Smooth muscle cell (in vitro differentiated cells): Measurements from ENCODE around the gene TMEM150B. TPM values are rescaled to one million over a fixed set of nuclear protein-coding genes. Genes with fewer than 3 reads are reported as not detected.

ENCODE experiments used
- DNase-seq: peaks from one replicate; lab custom pipeline; 2025; ENCODE audit not compliant: unreplicated experiment; lab: John Stamatoyannopoulos, UW
- H2AFZ ChIP-seq: fragments of 200-600 bp; sonication (generic); 2 replicates; pipeline ENCODE4 v1.6.0; 2016; ENCODE audit warnings: antibody characterized with exemption, low read depth, mild to moderate bottlenecking
- H3F3A ChIP-seq: fragments of 200-600 bp; sonication (generic); 2 replicates; pipeline ENCODE4 v1.6.0; 2017; ENCODE audit warnings: antibody characterized with exemption, low read depth
- H3K27ac ChIP-seq: fragments of 200-600 bp; sonication (generic); 2 replicates; pipeline ENCODE4 v1.5.1; 2016; ENCODE audit warnings: low read depth, mild to moderate bottlenecking
- H3K27me3 ChIP-seq: fragments of 200-600 bp; sonication (generic); 2 replicates; pipeline ENCODE4 v1.6.1; 2016; ENCODE audit warnings: low read depth, mild to moderate bottlenecking
- H3K36me3 ChIP-seq: fragments of 200-600 bp; sonication (generic); 2 replicates; pipeline ENCODE4 v1.5.1; 2016; ENCODE audit warnings: low read depth
- H3K4me1 ChIP-seq: fragments of 200-600 bp; sonication (generic); 2 replicates; pipeline ENCODE4 v1.5.1; 2016; ENCODE audit warnings: low read depth
- H3K4me2 ChIP-seq: fragments of 200-600 bp; sonication (generic); 2 replicates; pipeline ENCODE4 v1.6.0; 2016; ENCODE audit warnings: mild to moderate bottlenecking
- H3K4me3 ChIP-seq: fragments of 200-600 bp; sonication (generic); 2 replicates; pipeline ENCODE4 v1.5.1; 2016; ENCODE audit warnings: mild to moderate bottlenecking
- H3K79me2 ChIP-seq: fragments of 200-600 bp; sonication (generic); 2 replicates; pipeline ENCODE4 v1.6.0; 2016; ENCODE audit warnings: low read depth, mild to moderate bottlenecking
- H3K9ac ChIP-seq: fragments of 200-600 bp; sonication (generic); 2 replicates; pipeline ENCODE4 v1.6.0; 2016; ENCODE audit warnings: low read depth
- H3K9me3 ChIP-seq: fragments of 200-600 bp; sonication (generic); replicated peaks from 2 replicates; pipeline ENCODE4 v1.5.1; 2016; ENCODE audit warnings: low read depth
- H4K20me1 ChIP-seq: fragments of 200-600 bp; sonication (generic); 2 replicates; pipeline ENCODE4 v1.6.0; 2016; ENCODE audit warnings: low read depth
- CTCF ChIP-seq: fragments of 200-600 bp; sonication (generic); IDR thresholded peaks from 2 replicates; pipeline ENCODE4 v1.5.1; 2017; ENCODE audit warnings: borderline replicate concordance, mild to moderate bottlenecking, antibody characterized with exemption; ENCODE audit not compliant: insufficient read depth, poor library complexity, severe bottlenecking
- WGBS: methylation state at CpG from one replicate; pipeline ENCODE4 v1.1.7; 2016; ENCODE audit warnings: low lambda C conversion rate; 5-methylcytosine and 5-hydroxymethylcytosine counted together
- polyA plus RNA-seq: library from polyadenylated mRNA; unstranded; fragments of >200 nt; fragmentation: Nextera tagmentation; extraction: Ambion mirVana; gene quantifications from 2 replicates; pipeline ENCODE4 v1.2.1, GENCODE V29; 2016
- total RNA-seq: library from RNA; depleted of rRNA; stranded (reverse); fragments of >200 nt; gene quantifications from 2 replicates; pipeline ENCODE4 v1.2.3, GENCODE V29; 2014

Gene TMEM150B
- total and polyA plus RNA-seq, 2 experiments from 2014 or later: not detected

- H3K79me2 ChIP-seq: peaks cover 4% of the 10 kb centered on the region
- H3K9ac ChIP-seq: no peak overlapping the region
- no peaks in the 10 kb centered on the region for H3K27me3 ChIP-seq
- no peak for DNase-seq
- no peak overlapping the region for H3K4me2 ChIP-seq
- H3K4me1 ChIP-seq: no peaks in the 10 kb centered on the region
- no peaks in the 10 kb centered on the region for H3K9me3 ChIP-seq
- H3K4me3 ChIP-seq: no peak overlapping the region
- no peak overlapping the region for H3K27ac ChIP-seq
- H3F3A ChIP-seq: no peaks in the 10 kb centered on the region
- H3K36me3 ChIP-seq: no peaks in the 10 kb centered on the region
- no peaks in the 10 kb centered on the region for H4K20me1 ChIP-seq
- 98% methylated on average over 3 of the region's 3 CpGs for WGBS
- no peak overlapping the region for H2AFZ ChIP-seq
- no peak for TF ChIP-seq CTCF
These were observed 58.7 kb downstream of the TMEM150B start for GRCh38 chr19:55266404-55266803.

- Histone ChIP-seq H3F3A (peaks cover 2% of the 10 kb centered on the region), H3K36me3 (no peaks in the 10 kb centered on the region), H3K27me3 (no peaks in the 10 kb centered on the region), H3K9me3 (no peaks in the 10 kb centered on the region), H2AFZ (no peak overlapping the region), H3K79me2 (peaks cover 4% of the 10 kb centered on the region), H3K27ac (no peak overlapping the region), H3K9ac (no peak overlapping the region), H4K20me1 (no peaks in the 10 kb centered on the region), H3K4me2 (no peak overlapping the region), H3K4me1 (no peaks in the 10 kb centered on the region), H3K4me3 (no peak overlapping the region)
- no peak for TF ChIP-seq CTCF
- WGBS: 97% methylated on average over 5 of the region's 12 CpGs
- no peak for DNase-seq
These were observed 59.3 kb downstream of the TMEM150B start for GRCh38 chr19:55265723-55266386.

GRCh38 chr19:55265173-55265572, 60.0 kb downstream of the TMEM150B start:
- Histone ChIP-seq H3F3A (peaks cover 8% of the 10 kb centered on the region), H3K79me2 (peaks cover 4% of the 10 kb centered on the region), H3K4me3 (no peak overlapping the region), H3K9ac (no peak overlapping the region), H4K20me1 (no peaks in the 10 kb centered on the region), H3K9me3 (no peaks in the 10 kb centered on the region), H2AFZ (no peak overlapping the region), H3K4me1 (peaks cover 4% of the 10 kb centered on the region), H3K36me3 (no peaks in the 10 kb centered on the region), H3K27me3 (no peaks in the 10 kb centered on the region), H3K27ac (no peak overlapping the region), H3K4me2 (no peak overlapping the region)
- DNase-seq: no peak
- 98% methylated on average over 8 of the region's 16 CpGs for WGBS
- TF ChIP-seq CTCF: no peak

GRCh38 chr19:55264531-55264930, 60.6 kb downstream of the TMEM150B start:
- H3K9me3 ChIP-seq: no peaks in the 10 kb centered on the region
- H3K36me3 ChIP-seq: no peaks in the 10 kb centered on the region
- H3K4me2 ChIP-seq: no peak overlapping the region
- H3F3A ChIP-seq: peaks cover 14% of the 10 kb centered on the region
- H3K79me2 ChIP-seq: peaks cover 4% of the 10 kb centered on the region
- H3K4me1 ChIP-seq: peaks cover 10% of the 10 kb centered on the region
- no peak for DNase-seq
- H3K4me3 ChIP-seq: no peak overlapping the region
- no peak overlapping the region for H3K27ac ChIP-seq
- H3K27me3 ChIP-seq: no peaks in the 10 kb centered on the region
- H2AFZ ChIP-seq: no peak overlapping the region
- 87% methylated on average over 5 of the region's 5 CpGs for WGBS
- no peak for TF ChIP-seq CTCF
- no peaks in the 10 kb centered on the region for H4K20me1 ChIP-seq
- H3K9ac ChIP-seq: no peak overlapping the region
